GM21576 (cell line): ENCODE results near the gene CDCA7.
"Not testable (repeated sequence)": the region's sequence is repeated elsewhere in the genome, so short reads cannot be mapped to it uniquely, and the experiment has no call there.

ENCODE experiments used
- ATAC-seq: cut with Tn5 transposase; IDR thresholded peaks from one replicate; pipeline ENCODE4 v1.9.1; 2021; ENCODE audit warnings: mild to moderate bottlenecking, moderate library complexity; ENCODE audit not compliant: unreplicated experiment

The CDCA7 gene

DNA sequence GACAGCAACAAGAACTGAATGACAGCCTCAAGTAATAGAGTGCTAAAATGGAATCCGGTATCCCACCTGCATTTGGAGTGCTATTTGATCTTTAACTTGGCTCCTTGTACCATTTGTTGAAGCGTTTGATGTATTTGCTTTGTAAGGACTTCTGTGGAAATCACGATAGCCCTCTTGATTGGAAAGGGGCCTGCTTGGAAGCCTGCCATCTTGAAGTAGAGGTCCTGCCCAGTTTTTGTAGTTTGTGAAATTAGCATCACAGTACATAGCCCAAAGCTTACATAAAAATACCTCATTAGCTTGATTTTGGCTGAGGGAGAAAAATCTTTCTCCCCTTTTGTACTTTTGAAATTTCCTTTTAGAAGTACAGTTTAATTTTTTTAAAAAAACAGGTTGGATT, 2.7 kb downstream of the CDCA7 start:
- ATAC-seq: no peak

DNA sequence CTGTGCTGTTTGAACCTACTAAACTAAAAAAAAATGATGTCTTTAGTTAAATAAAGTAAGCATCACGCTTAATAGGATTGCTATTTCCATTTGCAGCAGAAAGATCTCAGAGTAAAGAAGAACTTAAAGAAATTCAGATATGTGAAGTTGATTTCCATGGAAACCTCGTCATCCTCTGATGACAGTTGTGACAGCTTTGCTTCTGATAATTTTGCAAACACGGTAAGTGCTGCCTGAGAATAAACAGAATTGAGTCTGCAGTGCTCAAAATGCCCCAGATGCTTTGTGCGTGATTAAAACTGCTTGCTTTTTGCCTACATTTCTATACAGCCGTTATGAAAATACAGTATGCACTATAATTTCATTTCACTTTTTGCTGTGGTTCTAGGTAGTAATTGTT, 3.9 kb downstream of the CDCA7 start:
- no peak for ATAC-seq

- ATAC-seq: peak; percentile 52
Measured at GRCh38 chr2:173359231-173359630, 4.6 kb downstream of the CDCA7 start.

DNA sequence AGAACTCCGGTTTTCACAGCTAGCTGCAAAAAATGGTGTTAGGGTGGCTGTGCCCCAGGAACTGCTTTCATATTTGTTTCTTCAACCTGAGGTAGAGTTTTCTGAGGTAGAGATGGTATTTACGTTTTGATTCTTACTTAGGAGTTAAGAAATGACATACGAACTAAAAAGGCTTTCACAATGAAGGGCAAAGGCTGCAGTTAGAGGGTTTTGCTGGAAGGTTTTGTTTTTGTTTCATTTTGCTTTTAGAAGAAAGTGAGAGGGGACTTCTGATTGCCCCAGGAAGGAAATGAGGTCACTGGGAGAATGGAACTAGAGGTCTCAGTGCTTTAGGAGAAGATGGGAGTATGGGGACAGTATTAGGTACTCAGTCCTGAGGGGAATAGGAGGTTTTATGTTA, 15.5 kb downstream of the CDCA7 start:
- no peak for ATAC-seq

GRCh38 chr2:173371023-173371422, 16.4 kb downstream of the CDCA7 start:
- no peak for ATAC-seq

GRCh38 chr2:173373290-173373689, 18.6 kb downstream of the CDCA7 start:
- no peak for ATAC-seq

- ATAC-seq: no peak
Measured at GRCh38 chr2:173374634-173375033, 20.0 kb downstream of the CDCA7 start.

DNA sequence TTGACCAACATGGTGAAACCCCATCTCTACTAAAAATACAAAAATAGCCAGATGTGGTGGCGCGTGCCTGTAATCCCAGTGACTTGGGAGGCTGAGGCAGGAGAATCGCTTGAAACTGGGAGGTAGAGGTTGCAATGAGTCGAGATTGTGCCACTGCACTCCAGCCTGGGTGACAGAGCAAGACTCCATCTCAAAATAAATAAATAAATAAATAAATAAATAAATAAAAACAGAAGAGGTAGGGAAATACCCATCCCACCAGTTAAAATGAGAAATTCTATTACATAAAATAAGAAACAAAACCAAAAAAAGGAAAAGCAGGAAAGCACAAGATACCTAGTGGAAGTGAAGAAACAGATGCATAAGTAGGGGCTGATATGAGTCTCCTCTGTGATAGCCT, 30.9 kb downstream of the CDCA7 start:
- ATAC-seq: not testable (repeated sequence)

DNA sequence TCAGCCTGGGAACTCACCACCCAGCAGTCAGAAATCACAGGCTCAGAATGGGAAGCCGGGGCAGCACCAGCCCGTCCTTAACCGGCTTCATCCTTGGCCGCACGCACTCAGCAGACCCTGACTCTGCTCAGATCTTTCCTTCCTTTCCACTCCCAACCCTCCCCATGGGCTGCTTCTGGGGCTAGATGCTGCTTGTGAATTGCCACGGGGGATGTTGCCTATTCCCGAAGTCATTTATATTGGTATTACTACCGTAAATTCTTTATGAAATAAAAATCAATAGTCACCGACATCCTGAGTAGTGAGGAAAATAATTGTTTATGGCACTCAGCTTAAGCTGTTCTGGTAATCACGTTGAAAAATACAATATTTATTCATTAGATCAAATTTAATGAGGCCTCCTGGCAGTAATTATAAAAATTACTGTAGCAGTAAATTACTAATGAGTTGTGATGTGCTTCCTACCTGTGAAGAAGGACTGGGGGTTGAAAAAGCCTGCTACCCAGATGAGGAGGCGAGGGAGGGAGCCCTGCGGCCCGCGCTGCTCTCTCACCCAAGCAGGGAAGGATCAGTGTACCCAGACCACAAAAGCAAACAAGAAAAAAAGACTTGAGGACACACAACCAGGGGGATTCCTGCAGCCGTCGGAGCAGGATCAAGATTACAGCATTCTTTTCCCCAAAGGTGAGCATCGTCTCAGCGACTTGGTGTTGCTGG, 31.5 kb downstream of the CDCA7 start:
- ATAC-seq: no peak

- ATAC-seq: no peak
Measured at GRCh38 chr2:173386738-173387065, 32.0 kb downstream of the CDCA7 start.

- ATAC-seq: no peak
Measured at GRCh38 chr2:173387079-173387478, 32.4 kb downstream of the CDCA7 start.

DNA sequence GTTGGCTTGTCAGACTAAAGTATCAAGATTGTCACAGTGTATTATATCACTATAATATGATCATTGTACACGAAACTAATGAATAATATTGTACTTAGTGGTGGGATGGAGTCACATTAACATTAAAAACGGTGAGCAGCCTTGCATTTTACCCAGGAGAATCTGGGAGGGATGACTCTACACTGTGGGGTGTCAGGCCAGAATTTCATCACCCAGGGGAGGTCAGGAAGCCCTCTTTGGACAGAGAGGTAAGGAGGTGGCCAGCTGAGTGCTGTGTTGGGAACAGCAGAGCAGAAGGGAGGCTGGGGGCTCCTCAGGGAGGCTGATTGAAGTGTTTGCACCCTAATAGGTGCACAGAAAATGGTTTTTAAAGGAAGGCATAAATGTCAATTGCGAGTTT, 33.0 kb downstream of the CDCA7 start:
- no peak for ATAC-seq

- no peak for ATAC-seq
Measured at GRCh38 chr2:173388795-173389194, 34.1 kb downstream of the CDCA7 start.

DNA sequence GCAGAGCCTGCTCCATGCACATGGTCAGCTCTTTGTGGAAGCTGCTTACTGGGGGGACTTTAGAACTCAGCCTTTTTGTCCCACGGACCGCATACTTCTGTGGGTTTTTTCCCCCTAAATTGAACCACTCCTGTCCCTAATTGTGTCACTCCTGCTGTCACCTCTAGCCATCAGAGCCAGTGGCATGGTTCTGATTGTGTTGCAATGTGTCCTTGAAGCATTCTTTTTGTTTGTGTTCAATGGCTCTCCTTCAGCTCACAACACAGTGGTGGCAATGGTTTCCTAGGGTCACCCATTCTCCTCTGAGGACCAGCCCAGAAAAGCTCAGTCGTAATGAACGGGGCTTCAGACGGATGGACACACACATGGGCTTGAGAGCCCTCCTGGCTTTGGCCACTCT, 35.4 kb downstream of the CDCA7 start:
- no peak for ATAC-seq

DNA sequence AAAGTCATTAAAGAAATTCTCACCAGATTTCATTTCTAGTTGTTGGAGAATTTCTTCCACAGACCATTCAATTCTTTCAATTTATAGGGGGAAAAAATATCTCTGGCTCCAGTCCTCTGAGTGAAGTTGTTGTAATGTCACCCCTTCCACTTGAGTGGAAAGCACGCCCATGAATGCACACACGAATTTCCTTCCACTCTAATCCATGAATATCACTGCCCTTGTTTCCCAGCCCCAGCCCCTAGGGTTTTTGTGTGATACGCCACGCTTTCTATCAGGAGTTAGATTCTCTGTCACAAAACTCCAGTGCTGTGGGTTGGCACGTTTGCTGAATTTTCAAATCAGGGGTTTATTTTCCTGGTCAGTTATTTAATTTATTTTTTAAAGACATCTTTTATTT, 38.1 kb downstream of the CDCA7 start:
- ATAC-seq: no peak

DNA sequence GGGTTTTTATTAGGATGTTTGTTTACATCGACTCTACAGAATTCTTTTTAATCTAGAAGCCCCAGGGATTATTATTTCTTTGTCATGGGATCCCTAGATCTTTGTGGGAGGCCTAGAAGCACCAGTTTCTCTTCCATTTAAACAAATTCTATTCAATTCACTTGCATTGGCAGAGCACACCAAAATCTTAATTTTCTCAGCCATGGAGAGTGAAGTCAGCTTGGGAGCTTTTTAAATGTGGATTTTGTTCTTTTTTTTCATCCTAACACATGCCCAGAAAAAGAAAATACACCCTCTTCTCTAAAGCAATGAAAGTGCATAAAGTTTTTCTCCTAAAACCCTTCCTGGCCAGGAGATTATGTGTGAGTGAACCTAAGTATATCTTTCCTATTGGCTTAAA, 38.5 kb downstream of the CDCA7 start:
- ATAC-seq: no peak

- no peak for ATAC-seq
Measured at GRCh38 chr2:173393636-173394035, 39.0 kb downstream of the CDCA7 start.

DNA sequence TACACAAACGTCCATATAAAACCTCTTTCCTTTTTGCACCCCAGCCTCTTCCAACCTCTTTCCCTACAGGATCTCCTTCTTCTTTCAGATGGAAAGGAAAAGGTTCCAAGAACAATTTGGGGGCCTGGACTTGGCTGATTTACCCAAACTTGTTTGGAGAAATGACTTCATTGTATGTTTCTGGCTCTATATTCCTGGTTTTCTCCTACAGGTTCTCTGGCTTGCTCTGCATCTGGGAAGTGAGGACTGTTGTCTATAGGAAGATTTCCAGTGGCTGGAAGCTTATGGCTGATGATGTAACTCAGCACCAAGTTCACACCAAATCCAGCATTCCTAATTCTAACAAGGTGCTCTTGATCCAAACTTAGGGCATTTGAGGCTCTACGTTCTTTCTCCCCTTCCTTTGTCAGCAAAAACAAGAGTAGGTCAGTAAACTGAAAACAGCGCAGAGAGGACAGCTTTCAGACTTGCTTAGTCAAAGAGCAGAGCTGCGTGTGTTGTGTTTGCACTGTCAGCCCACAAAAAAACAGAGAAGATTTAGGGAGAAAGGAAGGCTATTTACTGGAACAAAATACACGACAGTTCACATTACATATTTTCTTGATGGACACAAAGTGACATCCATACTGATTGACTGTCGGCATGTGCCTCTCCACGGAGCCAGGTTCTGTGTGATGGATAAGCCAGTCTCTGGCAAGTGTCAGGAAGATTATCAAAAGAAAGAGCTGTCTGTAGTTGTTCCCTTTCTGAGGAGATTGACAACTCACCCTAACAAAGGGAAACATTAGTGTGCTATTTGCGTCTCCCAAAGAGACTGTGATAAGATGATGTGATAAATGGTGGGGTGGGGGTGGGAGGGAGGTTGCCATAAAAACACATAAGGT, 39.7 kb downstream of the CDCA7 start:
- ATAC-seq: no peak

GRCh38 chr2:173395567-173396351, 41.1 kb downstream of the CDCA7 start:
- no peak for ATAC-seq

- no peak for ATAC-seq
Measured at GRCh38 chr2:173397539-173397938, 42.9 kb downstream of the CDCA7 start.

DNA sequence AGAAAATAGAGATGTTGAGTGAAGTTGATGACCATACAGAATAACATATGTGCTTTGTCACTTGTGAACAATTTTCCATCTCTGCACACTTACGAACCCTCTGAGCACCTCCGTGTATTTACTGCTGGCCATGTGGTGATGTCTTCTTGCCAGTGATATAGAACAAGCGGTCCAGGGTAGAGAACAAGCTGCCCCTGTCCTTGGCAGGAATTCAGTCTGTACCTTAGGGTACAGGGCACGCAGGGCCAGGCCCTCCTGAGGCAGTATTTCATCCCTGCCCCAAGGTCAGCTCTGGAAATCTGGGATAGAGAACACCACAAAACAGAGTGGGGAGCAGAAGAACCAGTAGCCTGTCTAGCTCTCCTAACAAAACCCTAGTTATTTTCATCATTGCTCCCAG, 44.6 kb downstream of the CDCA7 start:
- ATAC-seq: no peak

DNA sequence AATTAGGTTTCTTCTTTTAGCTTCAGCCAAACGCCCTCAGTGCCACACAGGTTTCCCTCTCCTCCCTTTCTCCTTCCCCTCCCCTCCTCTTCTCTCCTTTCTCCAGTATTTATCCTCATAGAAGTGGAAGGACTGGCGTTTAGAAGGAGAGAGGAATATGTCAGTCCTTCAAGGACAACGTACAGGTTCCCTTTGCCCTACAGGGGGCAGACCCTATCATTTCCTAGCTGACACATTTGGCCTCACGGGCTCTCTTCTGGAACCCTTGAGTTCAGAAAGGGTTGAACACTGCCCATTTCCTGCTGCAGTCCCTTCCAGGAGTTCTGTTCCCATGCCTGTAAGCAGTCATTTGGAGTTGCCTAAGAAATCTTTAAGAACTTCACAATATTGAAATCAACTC, 46.1 kb downstream of the CDCA7 start:
- ATAC-seq: no peak
